ENCODE data around the gene MRRF. TPM values are rescaled to one million over a fixed set of nuclear protein-coding genes. Genes with fewer than 3 reads are reported as not detected.

Gene MRRF
- total RNA-seq, 4 donors from 2014 or later, result 23.5 to 44.7 (median 38.9) TPM

DNA sequence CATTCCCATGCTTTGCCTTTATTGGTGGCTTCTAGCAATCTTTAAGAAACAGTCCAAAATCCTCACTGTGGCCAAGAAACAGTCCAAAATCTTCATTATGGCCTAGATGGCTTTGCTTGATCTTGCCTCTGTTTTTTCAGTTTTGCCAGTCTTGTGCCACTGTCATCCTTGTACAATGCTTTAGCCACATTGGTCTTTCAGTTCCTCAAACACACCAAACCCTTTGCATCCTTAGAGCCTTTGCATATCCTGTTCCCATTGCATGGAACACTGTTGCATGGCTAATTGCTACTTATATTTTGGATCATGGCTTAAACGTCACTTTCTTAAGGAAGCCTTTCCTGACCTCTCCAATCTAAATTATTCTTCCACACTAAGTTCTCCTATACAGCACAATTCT is 22.1 kb downstream of the MRRF start:
- no peak overlapping the region for H3K27ac ChIP-seq
- no peak for TF ChIP-seq POLR2A (IDR thresholded peaks at IDR 0.05)
- no peak for TF ChIP-seq CTCF (IDR thresholded peaks at IDR 0.05)
- no peaks in the 10 kb centered on the region for H3K27me3 ChIP-seq
- intact Hi-C loops (cut with DNase I; ENCODE audit: low total_unique reads), result no loop called here
- H3K9me3 ChIP-seq, result no peaks in the 10 kb centered on the region
- no peaks in the 10 kb centered on the region for H3K4me1 ChIP-seq
- no peaks in the 10 kb centered on the region for H3K36me3 ChIP-seq
- DNase-seq, result no peak
- H3K4me3 ChIP-seq, result no peak overlapping the region

GRCh38 chr9:122287214-122287720 is 22.6 kb downstream of the MRRF start:
- intact Hi-C loops (cut with DNase I; ENCODE audit: low total_unique reads), result no loop called here
- Histone ChIP-seq H3K36me3 (no peaks in the 10 kb centered on the region), H3K4me1 (no peaks in the 10 kb centered on the region), H3K4me3 (no peak overlapping the region), H3K27ac (no peak overlapping the region), H3K9me3 (no peaks in the 10 kb centered on the region), H3K27me3 (no peaks in the 10 kb centered on the region)
- DNase-seq, result no peak
- TF ChIP-seq CTCF (IDR thresholded peaks at IDR 0.05) (no peak), POLR2A (IDR thresholded peaks at IDR 0.05) (no peak)

GRCh38 chr9:122291458-122291857 is 26.8 kb downstream of the MRRF start:
- no peak for DNase-seq
- intact Hi-C loops (cut with DNase I; ENCODE audit: low total_unique reads), result no loop called here
- Histone ChIP-seq H3K27me3 (no peaks in the 10 kb centered on the region), H3K27ac (no peak overlapping the region), H3K4me3 (no peak overlapping the region), H3K9me3 (no peaks in the 10 kb centered on the region), H3K36me3 (no peaks in the 10 kb centered on the region), H3K4me1 (no peaks in the 10 kb centered on the region)
- no peak for TF ChIP-seq POLR2A (IDR thresholded peaks at IDR 0.05)
- TF ChIP-seq CTCF (IDR thresholded peaks at IDR 0.05), result no peak

DNA sequence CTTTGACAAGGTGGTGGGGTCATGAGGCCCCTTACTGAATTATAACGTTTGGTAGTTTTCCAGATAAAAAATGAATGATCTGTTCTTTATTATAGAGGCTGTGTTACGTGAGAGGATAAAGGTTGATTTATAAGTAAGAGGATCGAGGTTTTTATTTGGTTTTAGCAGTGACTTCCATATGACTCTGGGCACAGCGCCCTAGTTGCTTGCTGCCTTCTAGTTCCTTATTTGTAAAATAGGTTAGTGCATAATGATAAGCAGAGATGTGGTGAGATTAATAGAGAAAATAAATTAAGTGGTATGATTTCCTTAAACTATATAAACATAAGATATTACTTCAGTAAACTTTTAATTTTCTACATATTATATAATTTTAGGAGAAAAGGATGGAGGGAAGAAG is 29.8 kb downstream of the MRRF start:
- Histone ChIP-seq H3K4me1 (no peaks in the 10 kb centered on the region), H3K27me3 (no peaks in the 10 kb centered on the region), H3K4me3 (no peak overlapping the region), H3K36me3 (no peaks in the 10 kb centered on the region), H3K9me3 (no peaks in the 10 kb centered on the region), H3K27ac (no peak overlapping the region)
- no peak for DNase-seq
- intact Hi-C loops (cut with DNase I; ENCODE audit: low total_unique reads), result no loop called here
- TF ChIP-seq POLR2A (IDR thresholded peaks at IDR 0.05), result no peak
- no peak for TF ChIP-seq CTCF (IDR thresholded peaks at IDR 0.05)

GRCh38 chr9:122297512-122297911 is 32.8 kb downstream of the MRRF start:
- H3K27ac ChIP-seq, result no peak overlapping the region
- no peak for TF ChIP-seq CTCF (IDR thresholded peaks at IDR 0.05)
- H3K27me3 ChIP-seq, result no peaks in the 10 kb centered on the region
- intact Hi-C loops (cut with DNase I; ENCODE audit: low total_unique reads), result no loop called here
- no peaks in the 10 kb centered on the region for H3K9me3 ChIP-seq
- no peaks in the 10 kb centered on the region for H3K4me1 ChIP-seq
- no peaks in the 10 kb centered on the region for H3K36me3 ChIP-seq
- no peak overlapping the region for H3K4me3 ChIP-seq
- DNase-seq, result no peak

All from uterus (tissue), 4 donors.